Measurements from ENCODE around the gene HMSD. TPM values are rescaled to one million over a fixed set of nuclear protein-coding genes. Genes with fewer than 3 reads are reported as not detected.

Gene HMSD
- total RNA-seq = not detected

DNA sequence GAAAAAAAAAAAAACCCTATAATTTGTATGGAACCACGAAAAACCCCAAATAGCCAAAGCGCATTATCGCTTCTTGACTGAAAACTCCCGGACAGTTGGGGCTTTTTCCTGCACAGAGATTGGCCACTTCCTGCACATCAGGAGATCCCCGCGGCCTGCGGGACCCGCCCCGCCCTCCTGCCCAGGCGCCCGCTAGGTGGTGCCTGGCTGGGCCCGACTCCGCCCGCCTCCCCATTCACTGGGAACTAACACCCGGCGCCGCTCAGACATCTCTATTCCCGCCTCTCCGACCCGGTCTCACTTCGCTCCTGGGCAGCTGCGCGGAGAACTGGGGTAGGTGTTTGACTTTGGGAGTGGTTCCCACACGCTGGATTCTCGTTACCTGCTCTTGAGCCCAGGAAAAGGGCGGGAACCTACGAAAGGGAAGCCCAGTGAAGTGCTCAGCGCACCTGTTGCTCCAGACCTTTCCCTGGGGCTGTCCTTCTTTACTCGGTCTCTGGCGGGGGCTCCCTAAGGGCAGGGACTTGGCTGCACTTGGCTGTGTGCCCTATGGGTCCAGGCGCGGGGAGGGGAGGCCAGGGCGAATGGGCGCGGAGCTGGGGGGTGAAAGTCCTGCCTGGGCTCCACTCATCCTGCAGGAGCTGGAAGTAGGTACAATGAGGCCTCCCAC lies at the start of gene HMSD:
HMSD (plus strand) TSS at position 234 of the 670 bp plus-strand sequence. CDS start 4,155 bp downstream, outside the sequence.
- no peaks in the 10 kb centered on the region for H3K9me3 ChIP-seq
- 14% methylated on average over 26 of the region's 35 CpGs for WGBS

DNA sequence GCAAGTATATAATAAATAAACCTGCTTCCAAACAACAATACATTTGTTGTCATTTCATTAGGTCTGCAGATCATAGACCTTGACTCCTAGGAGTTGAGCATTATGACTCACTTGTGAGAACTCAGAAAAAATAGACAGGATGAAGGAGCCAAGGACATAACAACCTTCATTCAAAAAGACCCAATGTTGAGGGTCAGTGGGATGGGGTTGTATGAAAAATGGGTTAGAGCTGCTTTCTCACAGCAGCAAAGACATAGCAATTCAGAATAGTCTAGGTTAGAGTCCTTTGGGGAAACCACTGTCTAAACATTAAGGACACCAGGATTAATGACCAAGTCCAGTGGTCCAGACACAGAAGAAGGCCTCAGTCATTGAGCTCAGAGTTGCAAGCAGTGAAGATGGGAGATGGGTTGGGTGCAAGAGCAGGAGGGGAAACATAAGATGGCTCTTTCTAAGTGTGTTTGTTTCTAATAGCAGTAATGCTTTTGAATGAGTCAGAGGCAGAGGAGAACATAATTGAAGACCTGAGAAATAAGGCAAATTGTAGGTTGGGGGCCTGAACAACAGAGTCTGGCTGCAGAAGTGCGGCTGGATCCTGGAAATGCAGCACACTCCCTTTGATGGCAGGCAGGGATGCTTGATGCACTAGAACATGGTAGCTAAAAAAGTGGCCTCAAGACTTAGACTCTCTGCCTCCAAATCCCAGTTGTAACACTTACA lies 45.1 kb upstream of the HMSD start:
- no peaks in the 10 kb centered on the region for H3K9me3 ChIP-seq
- H3K27ac ChIP-seq = no peak overlapping the region
- H3K36me3 ChIP-seq = no peaks in the 10 kb centered on the region
- no peak for TF ChIP-seq POLR2A (IDR thresholded peaks at IDR 0.05)
- TF ChIP-seq POLR2AphosphoS5 (IDR thresholded peaks at IDR 0.05) = no peak
- TF ChIP-seq, protein P1, sequence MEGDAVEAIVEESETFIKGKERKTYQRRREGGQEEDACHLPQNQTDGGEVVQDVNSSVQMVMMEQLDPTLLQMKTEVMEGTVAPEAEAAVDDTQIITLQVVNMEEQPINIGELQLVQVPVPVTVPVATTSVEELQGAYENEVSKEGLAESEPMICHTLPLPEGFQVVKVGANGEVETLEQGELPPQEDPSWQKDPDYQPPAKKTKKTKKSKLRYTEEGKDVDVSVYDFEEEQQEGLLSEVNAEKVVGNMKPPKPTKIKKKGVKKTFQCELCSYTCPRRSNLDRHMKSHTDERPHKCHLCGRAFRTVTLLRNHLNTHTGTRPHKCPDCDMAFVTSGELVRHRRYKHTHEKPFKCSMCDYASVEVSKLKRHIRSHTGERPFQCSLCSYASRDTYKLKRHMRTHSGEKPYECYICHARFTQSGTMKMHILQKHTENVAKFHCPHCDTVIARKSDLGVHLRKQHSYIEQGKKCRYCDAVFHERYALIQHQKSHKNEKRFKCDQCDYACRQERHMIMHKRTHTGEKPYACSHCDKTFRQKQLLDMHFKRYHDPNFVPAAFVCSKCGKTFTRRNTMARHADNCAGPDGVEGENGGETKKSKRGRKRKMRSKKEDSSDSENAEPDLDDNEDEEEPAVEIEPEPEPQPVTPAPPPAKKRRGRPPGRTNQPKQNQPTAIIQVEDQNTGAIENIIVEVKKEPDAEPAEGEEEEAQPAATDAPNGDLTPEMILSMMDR (IDR thresholded peaks at IDR 0.05) = no peak
- no peak for TF ChIP-seq EP300 (IDR thresholded peaks at IDR 0.05)
- H3K4me1 ChIP-seq = no peaks in the 10 kb centered on the region
- no peak overlapping the region for H3K4me3 ChIP-seq
- no peaks in the 10 kb centered on the region for H3K27me3 ChIP-seq
- DNase-seq (ENCODE audit: low spot score in 2 of 2) = no peak
- 86% methylated on average over 1 of the region's 1 CpG for WGBS

More for the DNA sequence above, at the start of gene HMSD:
- Histone ChIP-seq H3K36me3 (no peaks in the 10 kb centered on the region), H3K27ac (no peak within 1 kb of the TSS), H3K27me3 (no peaks in the 10 kb centered on the region), H3K4me1 (peaks cover 10% of the 10 kb centered on the region), H3K4me3 (peak within 1 kb of the TSS; percentile 40)
- DNase-seq (ENCODE audit: low spot score in 2 of 2) = peak in 1 of 2 donors; percentile 67
- TF ChIP-seq, protein P1 (IDR thresholded peaks at IDR 0.05) = peak in 1 of 2 donors; percentile 53
- TF ChIP-seq EP300 (IDR thresholded peaks at IDR 0.05) = no peak

DNA sequence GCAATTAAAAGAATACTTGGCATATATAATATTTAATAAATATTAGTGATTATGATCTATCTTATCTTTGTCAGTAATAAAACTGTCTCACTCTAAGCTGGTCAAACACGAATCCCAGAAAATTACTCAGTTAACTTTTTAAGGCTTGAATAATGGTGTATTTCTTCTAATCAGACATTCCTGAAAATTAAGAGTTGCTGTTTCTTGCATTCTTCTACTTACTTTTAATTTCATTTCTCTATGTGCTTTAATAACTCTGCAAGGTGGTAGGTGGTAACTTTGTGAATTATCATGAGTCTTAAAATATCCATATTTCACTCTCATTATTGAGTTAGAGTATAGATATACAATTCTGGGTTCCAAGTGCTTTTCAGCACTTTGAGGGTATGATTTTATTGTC lies 44.4 kb upstream of the HMSD start:
- Histone ChIP-seq H3K27ac (no peak overlapping the region), H3K27me3 (no peaks in the 10 kb centered on the region), H3K4me1 (no peaks in the 10 kb centered on the region), H3K9me3 (no peaks in the 10 kb centered on the region), H3K4me3 (no peak overlapping the region), H3K36me3 (no peaks in the 10 kb centered on the region)
- DNase-seq (ENCODE audit: low spot score in 2 of 2) = no peak
- TF ChIP-seq, protein P1 (IDR thresholded peaks at IDR 0.05) = no peak
- TF ChIP-seq POLR2A (IDR thresholded peaks at IDR 0.05) (no peak), POLR2AphosphoS5 (IDR thresholded peaks at IDR 0.05) (no peak), EP300 (IDR thresholded peaks at IDR 0.05) (no peak)
- 49% methylated on average over 1 of the region's 1 CpG for WGBS

DNA sequence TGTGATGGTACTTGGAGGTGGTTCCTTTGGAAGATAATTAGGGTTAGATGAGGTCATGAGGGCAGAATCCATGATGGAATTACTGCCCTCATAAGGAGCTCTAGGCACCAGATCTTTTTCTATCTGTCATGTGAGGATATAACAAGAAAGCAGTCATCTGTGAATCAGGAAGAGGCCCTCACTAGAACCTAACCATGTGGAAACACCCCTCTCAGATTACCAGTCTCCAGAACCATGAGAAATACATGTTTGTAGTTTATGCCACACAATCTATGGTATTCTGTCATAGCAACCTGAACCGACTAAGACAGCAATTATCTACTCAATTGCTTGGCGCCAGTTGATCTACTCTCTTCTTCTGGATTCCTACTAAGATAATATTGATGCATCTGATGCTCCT lies 43.7 kb upstream of the HMSD start:
- no peak for DNase-seq (ENCODE audit: low spot score in 2 of 2)
- H3K4me1 ChIP-seq = no peaks in the 10 kb centered on the region
- no peak overlapping the region for H3K27ac ChIP-seq
- no peaks in the 10 kb centered on the region for H3K9me3 ChIP-seq
- TF ChIP-seq EP300 (IDR thresholded peaks at IDR 0.05) (no peak), POLR2AphosphoS5 (IDR thresholded peaks at IDR 0.05) (no peak), POLR2A (IDR thresholded peaks at IDR 0.05) (no peak)
- TF ChIP-seq, protein P1 (IDR thresholded peaks at IDR 0.05) = no peak
- WGBS = 83% methylated on average over 2 of the region's 2 CpGs
- H3K36me3 ChIP-seq = no peaks in the 10 kb centered on the region
- no peak overlapping the region for H3K4me3 ChIP-seq
- no peaks in the 10 kb centered on the region for H3K27me3 ChIP-seq

- Histone ChIP-seq H3K27me3 (no peaks in the 10 kb centered on the region), H3K4me3 (no peak overlapping the region)
Measured at GRCh38 chr18:63906056-63906455, 43.0 kb upstream of the HMSD start.

More at GRCh38 chr18:63906056-63906455, 43.0 kb upstream of the HMSD start:
- Histone ChIP-seq H3K27ac (no peak overlapping the region), H3K36me3 (no peaks in the 10 kb centered on the region), H3K9me3 (no peaks in the 10 kb centered on the region), H3K4me1 (no peaks in the 10 kb centered on the region)
- TF ChIP-seq POLR2AphosphoS5 (IDR thresholded peaks at IDR 0.05) (no peak), POLR2A (IDR thresholded peaks at IDR 0.05) (no peak), EP300 (IDR thresholded peaks at IDR 0.05) (no peak)
- TF ChIP-seq, protein P1 (IDR thresholded peaks at IDR 0.05) = no peak
- 100% methylated on average over 1 of the region's 1 CpG for WGBS
- no peak for DNase-seq (ENCODE audit: low spot score in 2 of 2)

Measured in suprapubic skin (tissue), 4 donors.